Panc1 (cell line): ENCODE data around the gene SOX1. TPM values are rescaled to one million over a fixed set of nuclear protein-coding genes. Genes with fewer than 3 reads are reported as not detected.

Source experiments
- ATAC-seq: fragments of 200-7000 bp; cut with Tn5 transposase; 2 replicates; pipeline ENCODE4 v1.9.1; 2020; ENCODE audit warnings: mild to moderate bottlenecking, moderate library complexity
- BruUV-seq: library from RNA; stranded (reverse); fragments of 400-500 nt; replicated peaks from 2 replicates; lab custom pipeline; 2021; lab: Mats Ljungman, UMichigan
- CTCF ChIA-PET: fragments of 300-600 bp; sonication (Branson Sonifier 250); formaldehyde crosslinking; loops from one replicate; lab custom pipeline; 2022; ENCODE audit warnings: antibody characterized with exemption; lab: Charles Lee
- POLR2A ChIA-PET: fragments of 300-600 bp; sonication (Branson Sonifier 250); formaldehyde crosslinking; loops from one replicate; lab custom pipeline; 2022; ENCODE audit warnings: antibody characterized with exemption; lab: Charles Lee
- DNase-seq: peaks from one replicate; pipeline ENCODE4 v3.0.0-alpha.2; 2010; ENCODE audit warnings: low read depth, low spot score
- H3K27ac ChIP-seq: 2 replicates; pipeline ENCODE4 v1.5.1; 2011; ENCODE audit warnings: mild to moderate bottlenecking, low read length, inconsistent platforms
- H3K27me3 ChIP-seq: fragments of 200-500 bp; sonication (Bioruptor generic); 2 replicates; pipeline ENCODE4 v1.6.0; 2014; ENCODE audit warnings: low read length, inconsistent platforms; ENCODE audit not compliant: control insufficient read depth, insufficient read depth
- H3K36me3 ChIP-seq: fragments of 200-500 bp; sonication (Bioruptor generic); 2 replicates; pipeline ENCODE4 v1.5.1; 2014; ENCODE audit warnings: inconsistent platforms, mild to moderate bottlenecking, low read length, moderate library complexity; ENCODE audit not compliant: control insufficient read depth, insufficient read depth
- H3K4me1 ChIP-seq: 2 replicates; pipeline ENCODE4 v1.5.1; 2011; ENCODE audit warnings: inconsistent platforms, mild to moderate bottlenecking, low read length, moderate library complexity; ENCODE audit not compliant: control insufficient read depth, insufficient read depth
- H3K4me3 ChIP-seq, 2 experiments: 2 replicates each; pipeline ENCODE4 v1.5.1; 2011 to 2012; ENCODE audit warnings: low read depth in 2 of 2, low read length in 2 of 2, mild to moderate bottlenecking in 2 of 2, inconsistent platforms in 1 of 2, moderate library complexity in 1 of 2
- H3K9me3 ChIP-seq: fragments of 200-500 bp; sonication (Bioruptor generic); 2 replicates; pipeline ENCODE4 v1.5.1; 2014; ENCODE audit warnings: low read depth, mild to moderate bottlenecking, inconsistent platforms, low read length, moderate library complexity; ENCODE audit not compliant: control insufficient read depth, insufficient read depth
- POLR2AphosphoS5 ChIP-seq: IDR thresholded peaks from 2 replicates; pipeline ENCODE4 v1.6.1; 2012; ENCODE audit warnings: mild to moderate bottlenecking, low read depth, low read length, moderate library complexity
- SIN3A ChIP-seq: IDR thresholded peaks from 2 replicates; pipeline ENCODE4 v1.6.1; 2012; ENCODE audit warnings: low read depth, mild to moderate bottlenecking, low read length, moderate library complexity, borderline replicate concordance; ENCODE audit not compliant: insufficient read depth
- TCF7L2 ChIP-seq: IDR thresholded peaks from 2 replicates; pipeline ENCODE4 v1.6.1; 2011; ENCODE audit warnings: mild to moderate bottlenecking, low read depth, low read length, inconsistent platforms
- in situ Hi-C: cut with HindIII; loops from 2 replicates; pipeline ENCODE4 v1.10.0; 2016; ENCODE audit warnings: low sequenced_read_pairs, low pct_unique_long_range_greater_than_20kb
- intact Hi-C: fragments of 100-400 bp; cut with micrococcal nuclease; formaldehyde crosslinking; loops from one replicate; pipeline ENCODE4 v1.10.0; 2022; ENCODE audit not compliant: unreplicated experiment
- total RNA-seq: library from RNA; stranded (reverse); gene quantifications from one replicate; pipeline ENCODE4 v1.2.1, GENCODE V29; 2021; ENCODE audit not compliant: unreplicated experiment
- TF ChIP-seq, protein P1 (sequence below): fragments of 450-650 bp; IDR thresholded peaks from 2 replicates; pipeline ENCODE4 v1.5.1; 2017; ENCODE audit warnings: mild to moderate bottlenecking
- TF ChIP-seq, protein P2 (sequence below), 2 experiments: IDR thresholded peaks; 2 replicates each; pipeline ENCODE4 v1.6.1; 2011 to 2012; ENCODE audit warnings: low read depth in 2 of 2, control low read depth in 1 of 2, low read length in 1 of 2, mild to moderate bottlenecking in 1 of 2, moderate library complexity in 1 of 2; ENCODE audit not compliant: insufficient read depth in 1 of 2

Gene SOX1
- total RNA-seq, 1 experiment from 2014 or later = not detected

- intact Hi-C loops = no loop called here
- no peak overlapping the region for H3K4me3 ChIP-seq
- no peaks in the 10 kb centered on the region for H3K4me1 ChIP-seq
- H3K36me3 ChIP-seq = no peaks in the 10 kb centered on the region
- H3K27me3 ChIP-seq = no peaks in the 10 kb centered on the region
- DNase-seq = no peak
- no TSS peak for BruUV-seq
- in situ Hi-C loops = no loop called here
- no peak for ATAC-seq
- no peaks in the 10 kb centered on the region for H3K9me3 ChIP-seq
- no peak overlapping the region for H3K27ac ChIP-seq
- POLR2A ChIA-PET = no interaction called here
- CTCF ChIA-PET = no interaction called here
- TF ChIP-seq POLR2AphosphoS5 (no peak), TCF7L2 (no peak), SIN3A (no peak)
- TF ChIP-seq, protein P1, sequence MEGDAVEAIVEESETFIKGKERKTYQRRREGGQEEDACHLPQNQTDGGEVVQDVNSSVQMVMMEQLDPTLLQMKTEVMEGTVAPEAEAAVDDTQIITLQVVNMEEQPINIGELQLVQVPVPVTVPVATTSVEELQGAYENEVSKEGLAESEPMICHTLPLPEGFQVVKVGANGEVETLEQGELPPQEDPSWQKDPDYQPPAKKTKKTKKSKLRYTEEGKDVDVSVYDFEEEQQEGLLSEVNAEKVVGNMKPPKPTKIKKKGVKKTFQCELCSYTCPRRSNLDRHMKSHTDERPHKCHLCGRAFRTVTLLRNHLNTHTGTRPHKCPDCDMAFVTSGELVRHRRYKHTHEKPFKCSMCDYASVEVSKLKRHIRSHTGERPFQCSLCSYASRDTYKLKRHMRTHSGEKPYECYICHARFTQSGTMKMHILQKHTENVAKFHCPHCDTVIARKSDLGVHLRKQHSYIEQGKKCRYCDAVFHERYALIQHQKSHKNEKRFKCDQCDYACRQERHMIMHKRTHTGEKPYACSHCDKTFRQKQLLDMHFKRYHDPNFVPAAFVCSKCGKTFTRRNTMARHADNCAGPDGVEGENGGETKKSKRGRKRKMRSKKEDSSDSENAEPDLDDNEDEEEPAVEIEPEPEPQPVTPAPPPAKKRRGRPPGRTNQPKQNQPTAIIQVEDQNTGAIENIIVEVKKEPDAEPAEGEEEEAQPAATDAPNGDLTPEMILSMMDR = no peak
- TF ChIP-seq, protein P2, sequence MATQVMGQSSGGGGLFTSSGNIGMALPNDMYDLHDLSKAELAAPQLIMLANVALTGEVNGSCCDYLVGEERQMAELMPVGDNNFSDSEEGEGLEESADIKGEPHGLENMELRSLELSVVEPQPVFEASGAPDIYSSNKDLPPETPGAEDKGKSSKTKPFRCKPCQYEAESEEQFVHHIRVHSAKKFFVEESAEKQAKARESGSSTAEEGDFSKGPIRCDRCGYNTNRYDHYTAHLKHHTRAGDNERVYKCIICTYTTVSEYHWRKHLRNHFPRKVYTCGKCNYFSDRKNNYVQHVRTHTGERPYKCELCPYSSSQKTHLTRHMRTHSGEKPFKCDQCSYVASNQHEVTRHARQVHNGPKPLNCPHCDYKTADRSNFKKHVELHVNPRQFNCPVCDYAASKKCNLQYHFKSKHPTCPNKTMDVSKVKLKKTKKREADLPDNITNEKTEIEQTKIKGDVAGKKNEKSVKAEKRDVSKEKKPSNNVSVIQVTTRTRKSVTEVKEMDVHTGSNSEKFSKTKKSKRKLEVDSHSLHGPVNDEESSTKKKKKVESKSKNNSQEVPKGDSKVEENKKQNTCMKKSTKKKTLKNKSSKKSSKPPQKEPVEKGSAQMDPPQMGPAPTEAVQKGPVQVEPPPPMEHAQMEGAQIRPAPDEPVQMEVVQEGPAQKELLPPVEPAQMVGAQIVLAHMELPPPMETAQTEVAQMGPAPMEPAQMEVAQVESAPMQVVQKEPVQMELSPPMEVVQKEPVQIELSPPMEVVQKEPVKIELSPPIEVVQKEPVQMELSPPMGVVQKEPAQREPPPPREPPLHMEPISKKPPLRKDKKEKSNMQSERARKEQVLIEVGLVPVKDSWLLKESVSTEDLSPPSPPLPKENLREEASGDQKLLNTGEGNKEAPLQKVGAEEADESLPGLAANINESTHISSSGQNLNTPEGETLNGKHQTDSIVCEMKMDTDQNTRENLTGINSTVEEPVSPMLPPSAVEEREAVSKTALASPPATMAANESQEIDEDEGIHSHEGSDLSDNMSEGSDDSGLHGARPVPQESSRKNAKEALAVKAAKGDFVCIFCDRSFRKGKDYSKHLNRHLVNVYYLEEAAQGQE (IDR thresholded peaks at IDR 0.05; ENCODE audit: insufficient read depth in 1 of 2, low read depth in 2 of 2, low read length in 1 of 2) = no peak
Measured at GRCh38 chr13:112078879-112079531, 12.1 kb downstream of the SOX1 start.

DNA sequence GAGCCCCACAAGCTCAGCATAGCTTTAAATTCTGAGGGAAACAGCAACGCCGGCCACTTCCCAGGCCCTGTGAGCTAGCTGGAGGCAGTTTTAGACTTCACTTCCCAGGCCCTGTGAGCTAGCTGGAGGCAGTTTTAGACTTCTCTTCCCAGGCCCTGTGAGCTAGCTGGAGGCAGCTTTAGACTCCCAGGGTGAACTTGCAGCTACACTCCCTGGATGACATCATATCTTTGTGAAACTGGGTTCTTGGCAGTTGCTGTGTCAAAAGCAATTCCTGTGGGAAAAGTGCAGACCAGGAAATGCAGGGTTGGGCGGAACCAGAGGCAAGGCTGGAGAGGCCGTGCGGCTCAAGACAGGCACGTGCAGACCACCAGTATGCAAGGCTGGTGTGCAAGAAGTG, 12.7 kb downstream of the SOX1 start:
- no peaks in the 10 kb centered on the region for H3K9me3 ChIP-seq
- CTCF ChIA-PET = no interaction called here
- no peak for ATAC-seq

More for the DNA sequence above, 12.7 kb downstream of the SOX1 start:
- DNase-seq = no peak
- POLR2A ChIA-PET = no interaction called here
- TF ChIP-seq POLR2AphosphoS5 (no peak), TCF7L2 (no peak), SIN3A (no peak)
- TF ChIP-seq, protein P2 (IDR thresholded peaks at IDR 0.05; ENCODE audit: insufficient read depth in 1 of 2, low read depth in 2 of 2, low read length in 1 of 2) = no peak
- TF ChIP-seq, protein P1 = no peak
- in situ Hi-C loops (no loop called here), intact Hi-C loops (no loop called here)
- no peaks in the 10 kb centered on the region for H3K4me1 ChIP-seq
- no peak overlapping the region for H3K27ac ChIP-seq
- no TSS peak for BruUV-seq
- H3K4me3 ChIP-seq = no peak overlapping the region
- no peaks in the 10 kb centered on the region for H3K27me3 ChIP-seq
- H3K36me3 ChIP-seq = no peaks in the 10 kb centered on the region
